HT-29 (cell line): ENCODE measurements around the gene GNL2. TPM values are rescaled to one million over a fixed set of nuclear protein-coding genes. Genes with fewer than 3 reads are reported as not detected.
A peak's percentile ranks its signal among the peaks of the same experiment; 100 is the strongest.
"Not testable (repeated sequence)": the region's sequence is repeated elsewhere in the genome, so short reads cannot be mapped to it uniquely, and the experiment has no call there.

Experiments
- DNase-seq: peaks from one replicate; pipeline ENCODE4 v3.0.0-alpha.2; 2015; ENCODE audit warnings: low spot score
- total RNA-seq: library from RNA; depleted of rRNA; stranded (reverse); fragments of >200 nt; shearing (Covaris generic); gene quantifications from 2 replicates; pipeline ENCODE4 v1.2.3, GENCODE V29; 2014

GNL2 gene
- total RNA-seq, 1 experiment from 2014 or later, result 77.5 TPM

GRCh38 chr1:37560401-37561132 lies 35.2 kb downstream of the GNL2 start:
- no peak for DNase-seq

- DNase-seq, result not testable (repeated sequence)
Observed at GRCh38 chr1:37559957-37560379, 35.8 kb downstream of the GNL2 start.

- no peak for DNase-seq
Observed at GRCh38 chr1:37559080-37559479, 36.7 kb downstream of the GNL2 start.

GRCh38 chr1:37558411-37558810 lies 37.3 kb downstream of the GNL2 start:
- DNase-seq, result no peak

- no peak for DNase-seq
Observed at GRCh38 chr1:37557402-37557801, 38.3 kb downstream of the GNL2 start.

- DNase-seq, result peak; percentile 70
Observed at GRCh38 chr1:37556712-37557196, 39.0 kb downstream of the GNL2 start, which contains the start of gene DNALI1. DNALI1 (plus strand) TSS chr1:37556940; CDS start chr1:37556995, 55 bp downstream.

- DNase-seq, result peak; percentile 89
Observed at GRCh38 chr1:37553927-37554808, 41.6 kb downstream of the GNL2 start, which contains the start of gene SNIP1. SNIP1 (minus strand) TSS chr1:37554293; CDS start chr1:37554229, 64 bp downstream.

GRCh38 chr1:37553598-37553926 lies 42.2 kb downstream of the GNL2 start:
- DNase-seq, result no peak

GRCh38 chr1:37549341-37549740 lies 46.4 kb downstream of the GNL2 start:
- no peak for DNase-seq

- no peak for DNase-seq
Observed at GRCh38 chr1:37545019-37545418, 50.7 kb downstream of the GNL2 start.

GRCh38 chr1:37544530-37544929 lies 51.2 kb downstream of the GNL2 start:
- DNase-seq, result no peak

- no peak for DNase-seq
Observed at GRCh38 chr1:37540036-37540785, 55.5 kb downstream of the GNL2 start.

GRCh38 chr1:37539154-37539553 lies 56.6 kb downstream of the GNL2 start:
- not testable (repeated sequence) for DNase-seq

- DNase-seq, result no peak
Observed at GRCh38 chr1:37537378-37537777, 58.4 kb downstream of the GNL2 start.

GRCh38 chr1:37533317-37534093 lies 62.2 kb downstream of the GNL2 start:
- DNase-seq, result no peak

- DNase-seq, result not testable (repeated sequence)
Observed at GRCh38 chr1:37532418-37533156, 63.1 kb downstream of the GNL2 start.

GRCh38 chr1:37529888-37530287 lies 65.8 kb downstream of the GNL2 start:
- DNase-seq, result not testable (repeated sequence)

GRCh38 chr1:37519613-37520012 lies 76.1 kb downstream of the GNL2 start:
- no peak for DNase-seq

GRCh38 chr1:37518929-37519328 lies 76.8 kb downstream of the GNL2 start:
- not testable (repeated sequence) for DNase-seq

GRCh38 chr1:37518241-37518640 lies 77.5 kb downstream of the GNL2 start:
- not testable (repeated sequence) for DNase-seq
